Mucosa of rectum (tissue), 2 donors: ENCODE measurements around the gene ZNF705A.
"Not testable (repeated sequence)": the region's sequence is repeated elsewhere in the genome, so short reads cannot be mapped to it uniquely, and the experiment has no call there.

Experiments
- H3K27ac ChIP-seq, 2 donors: one replicate each; pipeline ENCODE4 v1.7.0; 2013; ENCODE audit warnings: inconsistent platforms in 2 of 2, low read depth in 2 of 2, low read length in 2 of 2
- H3K27me3 ChIP-seq, 2 donors: one replicate each; pipeline ENCODE4 v1.7.0; 2013; ENCODE audit warnings: low read length in 2 of 2; ENCODE audit not compliant: control insufficient read depth in 2 of 2, insufficient read depth in 2 of 2
- H3K36me3 ChIP-seq, 2 donors: one replicate each; pipeline ENCODE4 v1.7.0; 2013; ENCODE audit warnings: low read length in 2 of 2; ENCODE audit not compliant: control insufficient read depth in 2 of 2, insufficient read depth in 2 of 2
- H3K4me1 ChIP-seq, 2 donors: one replicate each; pipeline ENCODE4 v1.7.0; 2013; ENCODE audit warnings: low read length in 2 of 2, mild to moderate bottlenecking in 1 of 2; ENCODE audit not compliant: control insufficient read depth in 2 of 2, insufficient read depth in 2 of 2
- H3K4me3 ChIP-seq, 2 donors: one replicate each; pipeline ENCODE4 v1.7.0; 2013; ENCODE audit warnings: low read length in 2 of 2
- H3K9ac ChIP-seq, 2 donors: one replicate each; pipeline ENCODE4 v1.7.0; 2013; ENCODE audit warnings: low read length in 2 of 2, low read depth in 1 of 2, mild to moderate bottlenecking in 1 of 2
- H3K9me3 ChIP-seq, 2 donors: one replicate each; pipeline ENCODE4 v1.7.0; 2013; ENCODE audit warnings: low read length in 2 of 2; ENCODE audit not compliant: control insufficient read depth in 2 of 2
- donor health status: healthy.
- donor health status: Normal muscosa, but diverticular disease.

Gene ZNF705A

GRCh38 chr12:8183346-8183745, 26.5 kb downstream of the ZNF705A start:
- not testable (repeated sequence) for H3K9ac ChIP-seq, H3K4me3 ChIP-seq, H3K27me3 ChIP-seq

GRCh38 chr12:8184206-8184605, 27.4 kb downstream of the ZNF705A start:
- not testable (repeated sequence) for H3K9ac ChIP-seq, H3K27me3 ChIP-seq, H3K27ac ChIP-seq, H3K4me1 ChIP-seq, H3K9me3 ChIP-seq, H3K36me3 ChIP-seq, H3K4me3 ChIP-seq

More at GRCh38 chr12:8183346-8183745, 26.5 kb downstream of the ZNF705A start:
- H3K36me3 ChIP-seq, H3K4me1 ChIP-seq, H3K27ac ChIP-seq, H3K9me3 ChIP-seq: not testable (repeated sequence)

- not testable (repeated sequence) for H3K9me3 ChIP-seq, H3K9ac ChIP-seq, H3K4me1 ChIP-seq, H3K4me3 ChIP-seq, H3K36me3 ChIP-seq, H3K27me3 ChIP-seq, H3K27ac ChIP-seq
Measured at GRCh38 chr12:8188088-8188487, 31.3 kb downstream of the ZNF705A start.

GRCh38 chr12:8197685-8198308, 41.0 kb downstream of the ZNF705A start:
- H3K4me3 ChIP-seq, H3K9ac ChIP-seq, H3K36me3 ChIP-seq, H3K4me1 ChIP-seq, H3K27me3 ChIP-seq, H3K9me3 ChIP-seq, H3K27ac ChIP-seq: not testable (repeated sequence)

- not testable (repeated sequence) for H3K27ac ChIP-seq, H3K36me3 ChIP-seq, H3K4me3 ChIP-seq
Measured at GRCh38 chr12:8218711-8219382, 62.0 kb downstream of the ZNF705A start.

GRCh38 chr12:8221375-8221774, 64.6 kb downstream of the ZNF705A start:
- not testable (repeated sequence) for H3K4me1 ChIP-seq, H3K9ac ChIP-seq, H3K9me3 ChIP-seq, H3K4me3 ChIP-seq, H3K36me3 ChIP-seq, H3K27me3 ChIP-seq, H3K27ac ChIP-seq

More at GRCh38 chr12:8218711-8219382, 62.0 kb downstream of the ZNF705A start:
- H3K4me1 ChIP-seq, H3K27me3 ChIP-seq, H3K9me3 ChIP-seq, H3K9ac ChIP-seq: not testable (repeated sequence)

- H3K9me3 ChIP-seq, H3K27ac ChIP-seq, H3K4me3 ChIP-seq, H3K27me3 ChIP-seq, H3K36me3 ChIP-seq, H3K9ac ChIP-seq, H3K4me1 ChIP-seq: not testable (repeated sequence)
Measured at GRCh38 chr12:8221844-8222243, 65.0 kb downstream of the ZNF705A start.

- not testable (repeated sequence) for H3K36me3 ChIP-seq, H3K4me1 ChIP-seq, H3K27me3 ChIP-seq
Measured at GRCh38 chr12:8222303-8222702, 65.5 kb downstream of the ZNF705A start.

GRCh38 chr12:8223646-8224045, 66.8 kb downstream of the ZNF705A start:
- H3K4me3 ChIP-seq, H3K9ac ChIP-seq, H3K4me1 ChIP-seq, H3K27me3 ChIP-seq, H3K9me3 ChIP-seq, H3K27ac ChIP-seq, H3K36me3 ChIP-seq: not testable (repeated sequence)

More at GRCh38 chr12:8222303-8222702, 65.5 kb downstream of the ZNF705A start:
- not testable (repeated sequence) for H3K9ac ChIP-seq, H3K4me3 ChIP-seq, H3K27ac ChIP-seq, H3K9me3 ChIP-seq

GRCh38 chr12:8224782-8225181, 68.0 kb downstream of the ZNF705A start:
- not testable (repeated sequence) for H3K9me3 ChIP-seq, H3K4me1 ChIP-seq, H3K27me3 ChIP-seq, H3K27ac ChIP-seq, H3K9ac ChIP-seq, H3K4me3 ChIP-seq, H3K36me3 ChIP-seq
